Gastrocnemius medialis (tissue), 4 donors: Measurements from ENCODE around the gene OLR1.

ENCODE experiments used
- CTCF ChIP-seq, 5 experiments: fragments of 450-650 bp in 3 of 5; fragments of 200-600 bp in 2 of 5; sonication (generic) in 2 of 5; IDR thresholded peaks in 4 of 5; conservative IDR thresholded peaks in 1 of 5; 1 replicate in 4 of 5; 2 replicates in 1 of 5; pipeline ENCODE4 v1.5.1; 2016 to 2019; ENCODE audit warnings: antibody characterized with exemption in 5 of 5, mild to moderate bottlenecking in 3 of 5, moderate library complexity in 3 of 5
- POLR2A ChIP-seq, 2 donors: fragments of 450-650 bp; IDR thresholded peaks; one replicate each; pipeline ENCODE4 v1.6.1; 2017; ENCODE audit warnings: antibody characterized with exemption in 2 of 2, mild to moderate bottlenecking in 2 of 2, moderate library complexity in 2 of 2

GRCh38 chr12:10214136-10214894 is 42.4 kb upstream of the OLR1 start:
- TF ChIP-seq CTCF (IDR thresholded peaks at IDR 0.05 in 4 of 5, conservative IDR thresholded peaks at IDR 0.05 in 1 of 5) (no peak), POLR2A (IDR thresholded peaks at IDR 0.05) (no peak)
